SK-MEL-5 (cell line): Measurements from ENCODE around the gene MED8. TPM values are rescaled to one million over a fixed set of nuclear protein-coding genes. Genes with fewer than 3 reads are reported as not detected.

ENCODE experiments used
- DNase-seq: peaks from one replicate; pipeline ENCODE4 v3.0.0-alpha.2; 2016; ENCODE audit warnings: low read depth, low spot score
- in situ Hi-C: cut with HindIII; loops from 2 replicates; pipeline ENCODE4 v1.10.0; 2016; ENCODE audit warnings: low sequenced_read_pairs, high pct_unique_total_duplicates, low pct_unique_long_range_greater_than_20kb
- total RNA-seq: library from RNA; depleted of rRNA; stranded (reverse); fragments of >200 nt; shearing (Covaris generic); gene quantifications from 2 replicates; pipeline ENCODE4 v1.2.3, GENCODE V29; 2014

MED8 gene
- total RNA-seq, 1 experiment from 2014 or later, result 46.9 TPM

- in situ Hi-C loops, result no loop called here
- DNase-seq, result no peak
These were observed 21.0 kb downstream of the MED8 start for GRCh38 chr1:43368646-43369020.

GRCh38 chr1:43367904-43368645 lies 21.5 kb downstream of the MED8 start, which contains the start of gene ELOVL1:
Gene ELOVL1, minus strand, starts transcription at chr1:43368011. Its CDS starts 2,402 bp downstream, at chr1:43365609.
- in situ Hi-C loops, result no loop called here
- peak; percentile 81 for DNase-seq

- peak; percentile 7 for DNase-seq
- in situ Hi-C loops, result no loop called here
These were observed 22.3 kb downstream of the MED8 start for GRCh38 chr1:43367026-43367903.

- DNase-seq, result no peak
- in situ Hi-C loops, result no loop called here
These were observed 23.0 kb downstream of the MED8 start for GRCh38 chr1:43366601-43367025.

GRCh38 chr1:43366179-43366578 lies 23.4 kb downstream of the MED8 start:
- in situ Hi-C loops, result no loop called here
- no peak for DNase-seq

- DNase-seq, result no peak
- in situ Hi-C loops, result no loop called here
These were observed 23.9 kb downstream of the MED8 start for GRCh38 chr1:43365678-43366077.

- in situ Hi-C loops, result no loop called here
- no peak for DNase-seq
These were observed 25.6 kb downstream of the MED8 start for GRCh38 chr1:43363935-43364525.

- in situ Hi-C loops, result no loop called here
- no peak for DNase-seq
These were observed 26.2 kb downstream of the MED8 start for GRCh38 chr1:43363283-43363934.

GRCh38 chr1:43360616-43361015 lies 29.0 kb downstream of the MED8 start:
- DNase-seq, result no peak
- in situ Hi-C loops, result no loop called here

- DNase-seq, result no peak
- in situ Hi-C loops, result no loop called here
These were observed 29.9 kb downstream of the MED8 start for GRCh38 chr1:43359696-43360095.

- in situ Hi-C loops, result no loop called here
- peak; percentile 98 for DNase-seq
These were observed 30.6 kb downstream of the MED8 start, which contains the start of gene CDC20 for GRCh38 chr1:43358746-43359693. Gene CDC20, plus strand, starts transcription at chr1:43358981. Its CDS starts 235 bp downstream, at chr1:43359216.

- in situ Hi-C loops, result no loop called here
These were observed 31.4 kb downstream of the MED8 start for GRCh38 chr1:43358121-43358745.

GRCh38 chr1:43357251-43357650 lies 32.3 kb downstream of the MED8 start:
- in situ Hi-C loops, result no loop called here
- no peak for DNase-seq

More at GRCh38 chr1:43358121-43358745, 31.4 kb downstream of the MED8 start:
- peak; percentile 60 for DNase-seq

GRCh38 chr1:43354936-43355335 lies 34.7 kb downstream of the MED8 start:
- DNase-seq, result no peak
- in situ Hi-C loops, result no loop called here

GRCh38 chr1:43354471-43354870 lies 35.1 kb downstream of the MED8 start:
- DNase-seq, result no peak
- in situ Hi-C loops, result no loop called here

- in situ Hi-C loops, result no loop called here
- no peak for DNase-seq
These were observed 36.7 kb downstream of the MED8 start for GRCh38 chr1:43352881-43353280.
